Dermis microvascular lymphatic vessel endothelial cell (primary cell): Measurements from ENCODE around the gene FGF14. TPM values are rescaled to one million over a fixed set of nuclear protein-coding genes. Genes with fewer than 3 reads are reported as not detected.

Experiments
- DNase-seq, 2 donors: peaks; one replicate each; pipeline versions ENCODE4 v3.0.0 to v3.0.0-alpha.2; 2010; ENCODE audit warnings: low read depth in 2 of 2
- total RNA-seq: library from RNA; depleted of rRNA; stranded (reverse); fragments of >200 nt; gene quantifications from 2 replicates; pipeline ENCODE4 v1.2.1, GENCODE V29; 2014

The FGF14 gene
- total RNA-seq, 1 donor from 2014 or later, result 2.4 TPM

GRCh38 chr13:102367836-102368235 lies 34.0 kb downstream of the FGF14 start:
- no peak for DNase-seq

- DNase-seq, result no peak
Measured at GRCh38 chr13:102361113-102361512, 40.7 kb downstream of the FGF14 start.

- DNase-seq, result no peak
Measured at GRCh38 chr13:102359264-102359663, 42.6 kb downstream of the FGF14 start.

GRCh38 chr13:102355251-102355650 lies 46.6 kb downstream of the FGF14 start:
- DNase-seq, result no peak

GRCh38 chr13:102354011-102354410 lies 47.8 kb downstream of the FGF14 start:
- no peak for DNase-seq

GRCh38 chr13:102351521-102351920 lies 50.3 kb downstream of the FGF14 start:
- no peak for DNase-seq

GRCh38 chr13:102347490-102347889 lies 54.4 kb downstream of the FGF14 start:
- DNase-seq, result no peak

- no peak for DNase-seq
Measured at GRCh38 chr13:102346769-102347168, 55.1 kb downstream of the FGF14 start.

GRCh38 chr13:102344410-102344809 lies 57.4 kb downstream of the FGF14 start:
- DNase-seq, result no peak

- DNase-seq, result no peak
Measured at GRCh38 chr13:102333320-102334198, 68.3 kb downstream of the FGF14 start.

GRCh38 chr13:102328909-102329308 lies 72.9 kb downstream of the FGF14 start:
- DNase-seq, result no peak

GRCh38 chr13:102327119-102327617 lies 74.7 kb downstream of the FGF14 start:
- DNase-seq, result no peak

- no peak for DNase-seq
Measured at GRCh38 chr13:102326381-102327118, 75.3 kb downstream of the FGF14 start.

GRCh38 chr13:102325321-102325720 lies 76.5 kb downstream of the FGF14 start:
- DNase-seq, result no peak

GRCh38 chr13:102323505-102323904 lies 78.3 kb downstream of the FGF14 start:
- no peak for DNase-seq

GRCh38 chr13:102323012-102323411 lies 78.8 kb downstream of the FGF14 start:
- DNase-seq, result no peak

GRCh38 chr13:102322211-102322610 lies 79.6 kb downstream of the FGF14 start:
- DNase-seq, result no peak

GRCh38 chr13:102318233-102318632 lies 83.6 kb downstream of the FGF14 start:
- no peak for DNase-seq

GRCh38 chr13:102317593-102317992 lies 84.3 kb downstream of the FGF14 start:
- DNase-seq, result no peak

- no peak for DNase-seq
Measured at GRCh38 chr13:102316732-102317131, 85.1 kb downstream of the FGF14 start.

- DNase-seq, result no peak
Measured at GRCh38 chr13:102312841-102313240, 89.0 kb downstream of the FGF14 start.

- DNase-seq, result no peak
Measured at GRCh38 chr13:102311901-102312300, 89.9 kb downstream of the FGF14 start.

- DNase-seq, result no peak
Measured at GRCh38 chr13:102311419-102311796, 90.4 kb downstream of the FGF14 start.
